ENCODE data around the gene ST6GALNAC5.

- TF ChIP-seq EP300 (IDR thresholded peaks at IDR 0.05), result no peak
- TF ChIP-seq POLR2A (IDR thresholded peaks at IDR 0.05), result no peak
- no peak for TF ChIP-seq CTCF (IDR thresholded peaks at IDR 0.05)
Measured at GRCh38 chr1:77007675-77008074, 140.4 kb downstream of the ST6GALNAC5 start.

All from sigmoid colon (tissue), 4 donors.